Nephron progenitor cell (in vitro differentiated cells): Measurements from ENCODE around the gene ABLIM1.

Experiments used
- DNase-seq: peaks from one replicate; pipeline ENCODE4 v3.0.0; 2021
- H3K27ac Mint-ChIP-seq: 2 replicates; pipeline ENCODE4 v1.8.0; 2021; ENCODE audit warnings: mild to moderate bottlenecking, moderate library complexity, mixed read lengths
- H3K27me3 Mint-ChIP-seq: 2 replicates; pipeline ENCODE4 v1.8.0; 2021; ENCODE audit warnings: mild to moderate bottlenecking, low read depth, mixed read lengths; ENCODE audit not compliant: poor library complexity
- H3K36me3 Mint-ChIP-seq: 2 replicates; pipeline ENCODE4 v1.8.0; 2021; ENCODE audit warnings: low read depth, mixed read lengths
- H3K4me1 Mint-ChIP-seq: 2 replicates; pipeline ENCODE4 v1.8.0; 2021; ENCODE audit warnings: mixed read lengths
- H3K4me3 Mint-ChIP-seq: 2 replicates; pipeline ENCODE4 v1.8.0; 2021; ENCODE audit warnings: mild to moderate bottlenecking, moderate library complexity, mixed read lengths
- H3K9me3 Mint-ChIP-seq: 2 replicates; pipeline ENCODE4 v1.8.0; 2021; ENCODE audit warnings: mild to moderate bottlenecking, moderate library complexity, mixed read lengths
- TF ChIP-seq, protein P1 (sequence below): fragments of 200-600 bp; sonication (generic); IDR thresholded peaks from 2 replicates; pipeline ENCODE4 v1.5.0; 2021; ENCODE audit warnings: antibody characterized with exemption

ABLIM1 gene

DNA sequence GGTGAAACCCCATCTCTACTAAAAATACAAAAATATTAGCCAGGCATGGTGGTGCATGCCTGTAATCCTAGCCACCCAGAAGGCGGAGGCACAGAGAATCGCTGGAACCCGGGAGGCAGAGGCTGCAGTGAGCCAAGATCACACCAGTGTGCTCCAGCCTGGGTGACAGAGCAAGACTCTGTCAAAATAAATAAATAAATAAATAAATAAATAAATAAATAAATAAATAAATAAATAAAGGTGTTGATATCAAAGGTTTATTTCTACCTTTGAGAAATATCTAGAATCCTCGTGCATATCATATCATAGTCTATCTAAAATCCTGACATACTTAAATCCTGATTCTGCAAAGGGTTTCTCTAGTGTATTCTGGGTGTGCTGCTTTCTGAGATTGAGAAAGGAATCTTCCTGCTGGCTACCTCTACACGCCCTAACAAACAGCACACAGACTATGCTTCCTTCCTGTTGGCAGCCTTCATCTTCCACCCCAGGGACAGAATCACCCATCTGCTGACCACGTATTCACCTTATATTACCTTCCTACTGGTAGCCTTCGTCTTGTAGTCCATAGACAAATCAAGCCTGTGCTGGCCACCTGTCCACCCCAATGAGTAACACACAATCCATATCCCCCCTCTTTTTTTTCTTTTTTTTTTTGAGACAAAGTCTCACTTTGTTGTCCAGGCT lies 8.7 kb downstream of the ABLIM1 start:
- DNase-seq = no peak
- H3K36me3 Mint-ChIP-seq = no peaks in the 10 kb centered on the region
- H3K4me3 Mint-ChIP-seq = no peak overlapping the region
- H3K9me3 Mint-ChIP-seq = no peaks in the 10 kb centered on the region
- peaks cover 9% of the 10 kb centered on the region for H3K27me3 Mint-ChIP-seq
- no peak overlapping the region for H3K27ac Mint-ChIP-seq
- TF ChIP-seq, protein P1, sequence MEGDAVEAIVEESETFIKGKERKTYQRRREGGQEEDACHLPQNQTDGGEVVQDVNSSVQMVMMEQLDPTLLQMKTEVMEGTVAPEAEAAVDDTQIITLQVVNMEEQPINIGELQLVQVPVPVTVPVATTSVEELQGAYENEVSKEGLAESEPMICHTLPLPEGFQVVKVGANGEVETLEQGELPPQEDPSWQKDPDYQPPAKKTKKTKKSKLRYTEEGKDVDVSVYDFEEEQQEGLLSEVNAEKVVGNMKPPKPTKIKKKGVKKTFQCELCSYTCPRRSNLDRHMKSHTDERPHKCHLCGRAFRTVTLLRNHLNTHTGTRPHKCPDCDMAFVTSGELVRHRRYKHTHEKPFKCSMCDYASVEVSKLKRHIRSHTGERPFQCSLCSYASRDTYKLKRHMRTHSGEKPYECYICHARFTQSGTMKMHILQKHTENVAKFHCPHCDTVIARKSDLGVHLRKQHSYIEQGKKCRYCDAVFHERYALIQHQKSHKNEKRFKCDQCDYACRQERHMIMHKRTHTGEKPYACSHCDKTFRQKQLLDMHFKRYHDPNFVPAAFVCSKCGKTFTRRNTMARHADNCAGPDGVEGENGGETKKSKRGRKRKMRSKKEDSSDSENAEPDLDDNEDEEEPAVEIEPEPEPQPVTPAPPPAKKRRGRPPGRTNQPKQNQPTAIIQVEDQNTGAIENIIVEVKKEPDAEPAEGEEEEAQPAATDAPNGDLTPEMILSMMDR = no peak
- peaks cover 3% of the 10 kb centered on the region for H3K4me1 Mint-ChIP-seq

DNA sequence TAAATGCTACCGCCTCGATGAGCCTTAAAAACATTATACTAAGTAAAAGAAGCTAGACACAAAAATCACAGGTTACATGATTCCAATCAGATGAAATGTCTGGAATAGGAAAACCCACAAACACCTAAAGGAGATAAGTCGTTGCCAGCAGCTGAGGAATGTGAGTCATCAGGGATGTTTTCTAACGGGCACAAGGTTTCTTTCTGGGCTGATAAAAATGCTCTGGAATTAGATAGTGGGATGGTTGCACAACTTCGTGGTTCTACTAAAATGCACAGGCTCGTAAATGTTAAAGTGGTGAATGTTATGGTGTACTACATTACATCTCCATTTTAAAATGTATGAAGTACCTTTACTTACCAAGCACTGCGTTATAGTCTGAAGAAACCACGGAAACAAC lies 9.7 kb downstream of the ABLIM1 start:
- H3K4me1 Mint-ChIP-seq = peaks cover 4% of the 10 kb centered on the region
- no peak overlapping the region for H3K4me3 Mint-ChIP-seq
- TF ChIP-seq, protein P1 = no peak
- H3K36me3 Mint-ChIP-seq = no peaks in the 10 kb centered on the region
- H3K9me3 Mint-ChIP-seq = no peaks in the 10 kb centered on the region
- no peak for DNase-seq
- no peak overlapping the region for H3K27ac Mint-ChIP-seq
- peaks cover 9% of the 10 kb centered on the region for H3K27me3 Mint-ChIP-seq

DNA sequence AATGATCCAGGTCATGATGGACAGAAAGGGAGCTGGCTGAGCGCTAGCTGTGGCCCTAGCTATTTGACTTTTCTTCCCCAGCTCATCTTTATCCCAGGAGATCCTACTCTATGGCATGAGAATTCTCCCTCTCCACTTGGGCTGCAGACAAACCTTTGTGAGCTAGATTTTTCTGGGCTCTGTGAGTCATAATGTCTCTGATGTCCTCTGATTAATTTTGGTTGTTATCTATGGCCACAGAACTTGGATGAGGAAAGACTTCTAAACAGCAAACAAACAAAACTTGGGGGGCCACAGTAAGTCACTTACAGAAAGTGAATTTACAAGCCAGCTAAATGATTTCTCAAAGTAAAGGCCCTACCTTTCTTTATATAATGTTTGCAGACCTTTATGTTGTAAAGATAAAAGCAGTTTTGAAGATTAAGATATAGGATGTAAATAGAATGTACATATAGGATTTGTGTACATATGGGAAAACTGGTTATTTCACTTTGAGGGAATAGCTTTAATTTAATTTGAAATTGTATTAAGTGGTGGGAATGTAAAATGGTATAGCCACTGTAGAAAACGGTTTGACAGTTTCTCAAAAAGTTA lies 10.4 kb downstream of the ABLIM1 start:
- Mint-ChIP-seq H3K4me1 (peaks cover 4% of the 10 kb centered on the region), H3K9me3 (no peaks in the 10 kb centered on the region), H3K36me3 (no peaks in the 10 kb centered on the region), H3K27ac (no peak overlapping the region), H3K27me3 (peaks cover 10% of the 10 kb centered on the region), H3K4me3 (no peak overlapping the region)
- TF ChIP-seq, protein P1 = no peak
- no peak for DNase-seq

DNA sequence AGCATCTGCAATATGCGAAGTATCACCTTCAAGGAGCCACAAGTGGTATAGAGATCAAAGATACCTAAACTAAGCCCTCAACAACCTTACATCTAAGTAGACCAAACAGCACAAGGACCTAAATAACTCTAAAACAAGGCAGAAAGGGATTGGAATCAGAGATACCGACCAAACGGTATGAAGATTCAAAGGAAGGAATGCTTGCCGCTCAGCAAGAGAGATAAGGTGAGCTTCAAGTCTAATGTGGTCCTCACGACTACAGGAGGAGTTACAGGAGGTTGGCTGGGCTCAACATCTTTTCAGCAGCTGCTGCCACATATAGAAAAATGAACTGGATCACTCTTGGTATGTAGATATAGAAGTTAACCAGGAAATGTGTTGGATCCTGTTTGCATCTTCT lies 11.6 kb downstream of the ABLIM1 start:
- Mint-ChIP-seq H3K27me3 (peaks cover 12% of the 10 kb centered on the region), H3K4me1 (peaks cover 4% of the 10 kb centered on the region), H3K27ac (no peak overlapping the region), H3K4me3 (no peak overlapping the region), H3K36me3 (no peaks in the 10 kb centered on the region), H3K9me3 (no peaks in the 10 kb centered on the region)
- TF ChIP-seq, protein P1 = no peak
- DNase-seq = no peak

DNA sequence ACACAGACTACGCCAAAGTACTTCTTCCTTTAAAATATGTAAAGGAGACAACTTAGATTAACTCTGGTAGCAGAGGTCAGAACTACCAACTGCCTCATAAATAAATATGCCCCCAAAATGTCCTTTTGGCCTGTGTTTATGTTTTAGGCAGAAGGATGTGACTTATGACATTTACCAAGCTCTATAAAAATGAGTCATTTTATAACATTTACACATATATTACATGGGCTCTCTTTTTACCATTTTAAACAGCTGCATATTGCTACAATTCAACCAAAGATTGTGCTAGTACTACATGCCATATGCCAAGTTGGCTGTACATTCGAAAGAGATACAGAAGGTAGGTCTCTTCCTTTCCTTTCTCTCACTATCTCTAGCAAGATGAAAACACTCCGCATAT lies 12.4 kb downstream of the ABLIM1 start:
- peaks cover 9% of the 10 kb centered on the region for H3K27me3 Mint-ChIP-seq

More for the DNA sequence above, 12.4 kb downstream of the ABLIM1 start:
- no peak overlapping the region for H3K27ac Mint-ChIP-seq
- no peak for DNase-seq
- TF ChIP-seq, protein P1 = no peak
- H3K4me3 Mint-ChIP-seq = no peak overlapping the region
- peaks cover 4% of the 10 kb centered on the region for H3K4me1 Mint-ChIP-seq
- H3K36me3 Mint-ChIP-seq = no peaks in the 10 kb centered on the region
- no peaks in the 10 kb centered on the region for H3K9me3 Mint-ChIP-seq
